Heart right ventricle (tissue), 16 donors: ENCODE results near the gene ZBTB7A. TPM values are rescaled to one million over a fixed set of nuclear protein-coding genes. Genes with fewer than 3 reads are reported as not detected.
A peak's percentile ranks its signal among the peaks of the same experiment; 100 is the strongest.

Source experiments
- ATAC-seq, 8 donors: fragments of 200-7000 bp; cut with Tn5 transposase; one replicate each; pipeline ENCODE4 v1.9.1; 2020; ENCODE audit warnings: mild to moderate bottlenecking in 8 of 8, moderate library complexity in 8 of 8, moderate number of reproducible peaks in 1 of 8
- DNase-seq, 2 donors: peaks; one replicate each; pipeline ENCODE4 v3.0.0-alpha.2; 2020
- H3K27ac ChIP-seq, 10 donors: fragments of 200-600 bp; sonication (generic) in 2 of 10; one replicate each; pipeline versions ENCODE4 v1.5.0 to v1.8.0; 2020 to 2022; ENCODE audit warnings: mild to moderate bottlenecking in 3 of 10
- H3K27me3 ChIP-seq, 7 donors: fragments of 200-600 bp; one replicate each; pipeline ENCODE4 v1.8.0; 2021 to 2022; ENCODE audit warnings: mild to moderate bottlenecking in 2 of 7
- H3K36me3 ChIP-seq, 9 donors: fragments of 200-600 bp; sonication (generic) in 1 of 9; one replicate each; pipeline versions ENCODE4 v1.5.0 to v1.8.0; 2020 to 2022; ENCODE audit warnings: mild to moderate bottlenecking in 2 of 9
- H3K4me1 ChIP-seq, 9 donors: fragments of 200-600 bp; sonication (generic) in 1 of 9; one replicate each; pipeline versions ENCODE4 v1.5.0 to v1.8.0; 2020 to 2022; ENCODE audit warnings: mild to moderate bottlenecking in 4 of 9
- H3K4me3 ChIP-seq, 10 donors: fragments of 200-600 bp; sonication (generic) in 2 of 10; one replicate each; pipeline versions ENCODE4 v1.5.0 to v1.8.0; 2020 to 2022; ENCODE audit warnings: mild to moderate bottlenecking in 7 of 10, moderate library complexity in 2 of 10
- H3K9me3 ChIP-seq, 11 donors: fragments of 200-600 bp in 10 of 11; sonication (generic) in 2 of 11; one replicate each; pipeline versions ENCODE4 v1.5.0 to v1.8.0; 2013 to 2022; ENCODE audit warnings: mild to moderate bottlenecking in 2 of 11, control low read depth in 1 of 11, moderate library complexity in 1 of 11
- WGBS, 2 donors: extraction: QIAGEN DNeasy Blood & Tissue Kit; methylation state at CpG; one replicate each; pipeline ENCODE4 v1.1.7; 2013; ENCODE audit warnings: inconsistent platforms in 1 of 2; 5-methylcytosine and 5-hydroxymethylcytosine counted together
- intact Hi-C, 10 donors: fragments of 100-400 bp; cut with DNase I; formaldehyde crosslinking; loops; one replicate each; pipeline versions ENCODE4 v1.11.1 to v1.14.2; 2022
- polyA plus RNA-seq, 2 donors: library from polyadenylated mRNA; stranded (reverse); fragments of 200-250 nt; gene quantifications; one replicate each; pipeline ENCODE4 v1.2.3, GENCODE V29; 2013
- total RNA-seq, 10 donors: library from RNA; stranded (reverse); fragmentation: NEBNext Ultra II Directional in 3 of 10; extraction: Animal tissue kit (Norgen Biotek cat#: 25700) in 3 of 10; gene quantifications; one replicate each; pipeline versions ENCODE4 v1.2.1 to v1.2.4, GENCODE V29; 2021 to 2023
- TF ChIP-seq, protein P1 (sequence below), 9 donors: fragments of 200-600 bp; sonication (generic) in 2 of 9; IDR thresholded peaks; one replicate each; pipeline versions ENCODE4 v1.5.0 to v1.8.0; 2021 to 2022; ENCODE audit warnings: antibody characterized with exemption in 9 of 9, mild to moderate bottlenecking in 5 of 9, moderate library complexity in 1 of 9
- donor health status: Arrhythmogenic right ventricular cardiomyopathy.
- donor health status: ischemic (EF 13 %, LVEDD 7.1; RV severe dilation, severe dysfunction).
- donor health status: healthy with polysubstance abuse.
- donor health status: DM: no; HTN: yes; CAD: no.
- donor health status: DM: no; HTN: no; CAD: no.
- donor health status: ischemic (EF 25% LVEDD 6.9; RV normal size, moderate dysfunction).
- donor health status: ischemic (EF 25% LVEDD 5.7; RV mildly dilated, moderate dysfunction).
- donor health status: healthy.
- donor health status: DM: yes; HTN: yes; CAD: no.
- donor health status: Ischemic cardiomyopathy.
- donor health status: ischemic (EF 35%, LVEDD 5.7; RV mildly dilated, moderate dysfunction).
- donor health status: nonischemic (EF 11% LVEDD 7.7; RV severe dilation, severe dysfunction).
- donor health status: DM: yes; HTN: yes; CAD: no.
- donor health status: PGD.
- donor health status: ischemic (EF 29% LVEDD 5.4; RV normal size, mild dysfunction).
- donor health status: nonischemic (EF 23%, LVEDD 6.1; RV moderate dilation, normal function).

ZBTB7A gene
- total and polyA plus RNA-seq, 12 donors, result 9.6 to 40.5 (median 25.2) TPM

DNA sequence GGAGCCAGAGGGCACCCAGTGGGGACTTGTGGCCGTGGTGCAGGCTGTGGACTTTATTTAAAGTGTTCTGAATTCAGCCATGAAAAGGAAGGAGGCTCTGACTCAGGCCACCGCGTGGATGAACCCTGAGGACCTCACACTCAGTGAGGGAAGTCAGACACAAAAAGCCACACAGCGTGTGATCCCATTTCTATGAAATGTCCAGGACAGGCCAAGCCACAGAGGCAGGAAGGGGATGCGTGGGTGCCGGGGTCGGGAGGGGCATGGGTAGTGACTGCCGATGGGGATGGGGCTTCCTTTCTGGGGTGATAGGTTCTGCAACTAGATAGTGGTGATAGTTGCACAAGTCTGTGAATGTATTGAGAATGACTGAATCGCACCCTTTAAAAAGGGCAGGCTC is 8.7 kb upstream of the ZBTB7A start:
- DNase-seq, result no peak
- H3K27ac ChIP-seq, result peak overlapping the region in 1 of 10 donors; percentile 49
- H3K27me3 ChIP-seq, result no peaks in the 10 kb centered on the region
- intact Hi-C loops, result loop anchor here in 2 of 10 donors (5.0 kb wide), 2 partner anchors 37 to 47 kb away; partner anchors contain the start of gene MAP2K2 (in 1 of the 2)
- H3K9me3 ChIP-seq, result no peaks in the 10 kb centered on the region
- 56 to 66% methylated on average over 9 of the region's 9 CpGs for WGBS, 2 donors
- H3K4me3 ChIP-seq, result no peak overlapping the region
- H3K36me3 ChIP-seq, result no peaks in the 10 kb centered on the region
- H3K4me1 ChIP-seq, result peaks cover 9 to 34% (median 18%) of the 10 kb centered on the region in 9 donors
- no peak for ATAC-seq
- TF ChIP-seq, protein P1, sequence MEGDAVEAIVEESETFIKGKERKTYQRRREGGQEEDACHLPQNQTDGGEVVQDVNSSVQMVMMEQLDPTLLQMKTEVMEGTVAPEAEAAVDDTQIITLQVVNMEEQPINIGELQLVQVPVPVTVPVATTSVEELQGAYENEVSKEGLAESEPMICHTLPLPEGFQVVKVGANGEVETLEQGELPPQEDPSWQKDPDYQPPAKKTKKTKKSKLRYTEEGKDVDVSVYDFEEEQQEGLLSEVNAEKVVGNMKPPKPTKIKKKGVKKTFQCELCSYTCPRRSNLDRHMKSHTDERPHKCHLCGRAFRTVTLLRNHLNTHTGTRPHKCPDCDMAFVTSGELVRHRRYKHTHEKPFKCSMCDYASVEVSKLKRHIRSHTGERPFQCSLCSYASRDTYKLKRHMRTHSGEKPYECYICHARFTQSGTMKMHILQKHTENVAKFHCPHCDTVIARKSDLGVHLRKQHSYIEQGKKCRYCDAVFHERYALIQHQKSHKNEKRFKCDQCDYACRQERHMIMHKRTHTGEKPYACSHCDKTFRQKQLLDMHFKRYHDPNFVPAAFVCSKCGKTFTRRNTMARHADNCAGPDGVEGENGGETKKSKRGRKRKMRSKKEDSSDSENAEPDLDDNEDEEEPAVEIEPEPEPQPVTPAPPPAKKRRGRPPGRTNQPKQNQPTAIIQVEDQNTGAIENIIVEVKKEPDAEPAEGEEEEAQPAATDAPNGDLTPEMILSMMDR (IDR thresholded peaks at IDR 0.05), result no peak

DNA sequence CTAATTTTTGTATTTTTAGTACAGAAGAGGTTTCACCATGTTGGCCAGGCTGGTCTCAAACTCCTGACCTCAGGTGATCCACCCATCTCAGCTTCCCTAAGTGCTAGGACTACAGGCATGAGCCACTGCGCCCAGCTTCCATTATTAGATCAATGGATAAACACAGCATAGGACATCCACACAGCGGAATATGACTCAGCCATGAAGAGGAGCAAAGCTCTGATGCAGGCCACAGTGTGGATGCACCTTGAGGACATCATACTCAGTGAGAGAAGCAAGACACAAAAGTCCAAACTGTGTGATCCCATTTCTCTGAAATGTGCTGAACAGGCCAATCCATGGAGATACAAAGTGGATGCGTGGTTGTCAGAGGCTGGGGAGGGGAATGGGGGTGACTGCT is 4.9 kb upstream of the ZBTB7A start:
- DNase-seq (no peak), ATAC-seq (no peak)
- intact Hi-C loops, result loop anchor here in 1 of 10 donors (5.0 kb wide), 1 partner anchor 46 kb away; no protein-coding TSS in a partner anchor
- WGBS, 2 donors, result 95 to 97% methylated on average over 3 of the region's 3 CpGs
- Histone ChIP-seq H3K27me3 (no peaks in the 10 kb centered on the region), H3K9me3 (no peaks in the 10 kb centered on the region), H3K27ac (no peak overlapping the region), H3K4me1 (peaks cover 4 to 35% (median 14%) of the 10 kb centered on the region in 9 donors), H3K36me3 (no peaks in the 10 kb centered on the region), H3K4me3 (no peak overlapping the region)
- TF ChIP-seq, protein P1 (IDR thresholded peaks at IDR 0.05), result no peak

DNA sequence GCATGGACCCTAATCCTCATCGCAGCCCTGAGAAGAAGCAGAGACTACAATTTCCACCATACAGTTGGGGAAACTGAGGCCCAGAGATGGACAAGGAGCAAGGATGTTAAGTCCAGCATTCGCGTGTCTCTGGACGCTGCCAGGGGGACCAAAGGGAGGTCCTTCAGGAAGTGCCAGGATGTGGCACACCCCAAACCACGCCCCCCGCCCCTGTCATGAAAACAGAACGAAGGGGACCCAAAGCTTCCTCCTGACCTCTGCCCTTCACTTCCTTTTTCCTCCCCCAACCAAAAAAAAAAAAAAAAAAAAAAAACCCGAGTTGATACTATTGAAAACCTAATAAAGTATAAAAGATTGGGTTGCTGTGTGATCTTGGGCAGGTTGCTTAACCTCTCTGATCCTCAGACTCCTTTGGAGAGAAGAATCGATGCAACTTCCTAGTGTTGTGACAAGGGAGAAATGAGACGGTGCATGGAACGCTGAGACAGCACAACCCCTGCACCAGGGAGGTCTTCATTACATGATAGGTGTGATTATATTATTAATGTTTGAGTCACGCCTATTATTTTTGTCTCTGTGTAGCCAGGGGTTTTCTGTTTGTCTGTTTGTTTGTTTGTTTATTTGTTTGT is 2.7 kb upstream of the ZBTB7A start:
- Histone ChIP-seq H3K9me3 (no peaks in the 10 kb centered on the region), H3K4me3 (no peak overlapping the region), H3K36me3 (no peaks in the 10 kb centered on the region), H3K4me1 (peaks cover 3 to 24% (median 14%) of the 10 kb centered on the region in 9 donors), H3K27me3 (no peaks in the 10 kb centered on the region), H3K27ac (peak overlapping the region in 1 of 10 donors; percentile 64)
- ATAC-seq (no peak), DNase-seq (no peak)
- intact Hi-C loops, result loop anchor here in 2 of 10 donors (5.0 to 10.0 kb wide), 2 partner anchors 62 to 65 kb away; partner anchors contain the start of gene PIAS4 (in 2 of the 2)
- 59 to 66% methylated on average over 12 of the region's 12 CpGs for WGBS, 2 donors
- TF ChIP-seq, protein P1 (IDR thresholded peaks at IDR 0.05), result no peak

DNA sequence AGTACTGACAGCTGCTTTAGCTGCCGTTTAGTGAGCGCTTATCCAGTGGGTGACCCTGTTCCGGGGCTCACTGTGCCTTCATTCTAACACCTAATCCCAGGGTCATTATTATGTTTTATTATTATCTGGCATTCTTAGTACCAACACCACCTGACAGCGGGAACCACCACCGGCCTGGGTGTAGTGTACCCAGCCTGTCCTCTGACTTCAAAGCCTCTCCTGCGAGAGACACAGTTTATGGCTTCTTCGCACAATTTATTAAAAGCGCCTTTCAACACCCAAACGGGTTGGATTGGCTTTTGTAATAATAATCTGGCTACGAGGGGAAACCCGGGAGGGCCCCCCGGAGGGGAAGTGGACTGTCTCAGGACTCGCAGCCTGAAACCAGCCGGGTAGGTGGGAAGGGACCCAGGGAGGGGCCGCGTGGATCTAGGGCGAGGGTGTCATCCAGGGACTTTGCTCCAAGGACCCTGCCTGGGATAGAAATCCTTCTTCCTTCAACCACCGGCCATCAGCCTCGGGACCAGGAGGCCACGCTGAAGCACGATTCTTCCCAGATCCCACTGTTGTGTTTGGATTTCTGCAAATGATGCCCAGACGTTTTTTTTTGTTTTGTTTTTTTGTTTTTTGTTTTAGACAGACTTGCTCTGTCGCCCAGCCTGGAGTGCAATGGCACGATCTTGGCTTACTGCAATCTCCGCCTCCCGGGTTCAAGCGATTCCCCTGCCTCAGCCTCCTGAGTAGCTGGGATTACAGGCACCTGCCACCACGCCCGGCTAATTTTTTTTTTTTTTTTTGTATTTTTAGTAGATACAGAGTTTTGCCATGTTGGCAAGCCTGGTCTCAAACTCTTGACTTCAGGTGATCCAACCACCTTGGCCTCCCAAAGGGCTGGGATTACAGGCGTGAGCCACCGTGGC is 1.6 kb upstream of the ZBTB7A start:
- Histone ChIP-seq H3K27ac (peak overlapping the region; percentile 93 to 100 (median 99)), H3K27me3 (no peaks in the 10 kb centered on the region), H3K4me3 (peak overlapping the region; percentile 79 to 99 (median 96)), H3K36me3 (peaks cover 0 to 5% (median 0%) of the 10 kb centered on the region in 9 donors), H3K9me3 (no peaks in the 10 kb centered on the region), H3K4me1 (peaks cover 6 to 35% (median 26%) of the 10 kb centered on the region in 9 donors)
- DNase-seq (no peak), ATAC-seq (no peak)
- intact Hi-C loops, result loop anchor here in 2 of 10 donors (5.0 to 10.0 kb wide), 2 partner anchors 61 to 64 kb away; partner anchors contain the start of gene PIAS4 (in 2 of the 2)
- 33 to 36% methylated on average over 31 of the region's 31 CpGs for WGBS, 2 donors
- TF ChIP-seq, protein P1 (IDR thresholded peaks at IDR 0.05), result no peak
